Activated CD8-positive, alpha-beta memory T cell treated with anti-CD3 and anti-CD28 coated beads for 36 hours (primary cell): ENCODE results near the gene CYTIP. TPM values are rescaled to one million over a fixed set of nuclear protein-coding genes. Genes with fewer than 3 reads are reported as not detected.
"Not testable (repeated sequence)": the region's sequence is repeated elsewhere in the genome, so short reads cannot be mapped to it uniquely, and the experiment has no call there.

ENCODE experiments used
- CTCF ChIA-PET: fragments of 350-600 bp; sonication (Branson Sonifier 250); formaldehyde crosslinking; loops from one replicate; lab custom pipeline; 2021; ENCODE audit warnings: antibody characterized with exemption; lab: Charles Lee
- POLR2A ChIA-PET: fragments of 350-600 bp; sonication (Branson Sonifier 250); formaldehyde crosslinking; loops from one replicate; lab custom pipeline; 2021; ENCODE audit warnings: antibody characterized with exemption; lab: Charles Lee
- total RNA-seq, 2 experiments: library from RNA; stranded (reverse); gene quantifications; one replicate each; pipeline ENCODE4 v1.2.3, GENCODE V29; 2021

The CYTIP gene
- total RNA-seq, 2 experiments from 2014 or later: 245 to 247 TPM

- POLR2A ChIA-PET: interaction anchor here (0.6 to 4.7 kb wide), 10 partner anchors 12 to 107 kb away, joined by 3 to 42 read pairs (median 3); no protein-coding TSS in a partner anchor
- CTCF ChIA-PET: interaction anchor here (1.0 to 1.6 kb wide), 9 partner anchors 9 to 116 kb away, joined by 3 to 7 read pairs (median 3); partner anchors contain the start of gene CYTIP
Observed at GRCh38 chr2:157418239-157418641, 25.6 kb downstream of the CYTIP start.

DNA sequence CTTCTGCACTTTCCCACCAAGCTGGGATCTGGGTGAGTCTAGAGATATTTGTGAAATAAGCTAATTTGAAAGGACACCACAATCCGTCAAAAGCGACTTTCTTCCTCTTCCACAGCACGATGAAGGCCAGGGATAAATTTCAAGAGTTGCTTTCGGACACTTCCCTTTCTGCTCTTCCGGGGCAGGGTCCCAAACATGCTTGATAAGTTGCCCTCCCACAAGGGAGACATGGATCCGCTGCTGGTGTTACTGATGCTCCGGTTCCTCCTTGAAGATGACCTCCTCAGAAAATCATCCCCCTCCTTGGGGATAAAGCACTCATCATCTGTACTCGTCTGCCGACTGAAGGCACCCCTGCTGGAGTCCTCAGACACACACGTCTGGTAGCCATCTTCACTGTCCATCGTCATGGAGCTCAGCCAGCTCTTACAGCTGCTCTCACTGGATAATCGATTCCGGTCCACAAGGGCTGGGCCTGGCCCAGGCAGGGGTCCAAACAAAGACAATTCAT, 28.2 kb downstream of the CYTIP start:
- POLR2A ChIA-PET: interaction anchor here (0.8 to 2.0 kb wide), 3 partner anchors 10 to 28 kb away, joined by 3 to 8 read pairs (median 4); partner anchors contain the start of gene CYTIP
- CTCF ChIA-PET: interaction anchor here (0.5 to 0.9 kb wide), 3 partner anchors 19 to 84 kb away, joined by 3 to 5 read pairs (median 4); no protein-coding TSS in a partner anchor

DNA sequence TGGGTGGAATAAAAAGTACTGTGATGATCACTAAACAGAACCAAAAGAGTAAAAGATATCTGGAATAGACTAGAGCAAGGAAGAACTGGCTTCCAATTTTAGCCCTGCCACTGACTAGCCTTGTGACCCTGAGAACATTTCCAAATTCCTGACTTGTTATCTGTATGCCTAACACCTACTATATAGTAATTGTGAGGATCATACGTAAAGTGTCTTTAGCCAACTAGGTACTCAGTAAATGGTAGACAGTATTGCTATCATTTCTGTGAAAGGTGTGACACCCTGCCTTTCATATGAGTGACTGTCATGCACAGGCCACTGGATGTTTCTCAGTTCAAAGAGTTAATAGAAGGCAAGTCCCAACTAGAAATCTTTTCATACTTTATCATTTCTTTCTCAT, 29.8 kb downstream of the CYTIP start:
- ChIA-PET POLR2A (interaction anchor here (1.1 to 1.5 kb wide), 5 partner anchors 10 to 55 kb away, joined by 3 to 6 read pairs (median 4); partner anchors contain the start of gene CYTIP), CTCF (interaction anchor here (1.1 to 2.1 kb wide), 2 partner anchors 26 to 81 kb away, joined by 3 to 7 read pairs; no protein-coding TSS in a partner anchor)

DNA sequence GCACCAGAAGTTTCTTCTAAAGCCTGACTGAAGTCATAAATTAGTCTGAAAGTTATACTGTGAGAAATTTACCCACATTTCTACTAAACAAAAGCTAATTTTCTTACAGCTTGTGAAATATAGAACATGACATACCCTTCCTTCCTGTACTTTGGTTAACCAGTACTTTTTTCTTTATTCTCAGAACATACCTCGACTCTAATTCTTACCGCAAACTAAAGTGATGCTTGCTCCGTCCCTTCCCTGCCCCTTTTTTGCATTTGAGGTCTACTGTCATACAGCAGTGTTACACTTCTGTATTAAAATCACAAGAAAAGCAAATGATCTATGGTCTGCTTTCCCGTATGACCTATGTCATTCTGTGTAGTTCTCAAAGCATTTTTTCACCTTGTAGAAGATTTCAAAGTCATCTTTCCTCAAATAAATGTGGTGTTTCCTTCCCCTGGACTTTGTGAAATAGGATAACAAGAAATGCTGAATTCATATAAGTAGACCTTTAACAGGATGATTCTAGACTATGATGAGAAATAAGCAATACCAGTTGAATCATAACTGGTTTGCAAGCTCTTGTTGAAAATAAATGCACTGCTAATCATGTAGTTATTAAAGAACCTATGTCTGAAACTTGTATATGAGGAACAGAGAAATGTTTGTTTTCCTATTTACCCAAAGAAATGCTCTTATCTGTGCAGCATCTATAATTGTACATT, 30.4 kb downstream of the CYTIP start:
- CTCF ChIA-PET: interaction anchor here (0.6 to 2.1 kb wide), 3 partner anchors 24 to 81 kb away, joined by 3 to 7 read pairs (median 3); no protein-coding TSS in a partner anchor
- POLR2A ChIA-PET: interaction anchor here (1.1 to 1.5 kb wide), 7 partner anchors 9 to 64 kb away, joined by 3 to 7 read pairs (median 4); partner anchors contain the start of gene CYTIP

GRCh38 chr2:157411624-157412336, 32.1 kb downstream of the CYTIP start:
- ChIA-PET CTCF (interaction anchor here (0.7 to 2.1 kb wide), 2 partner anchors 79 to 84 kb away, joined by 3 to 7 read pairs; no protein-coding TSS in a partner anchor), POLR2A (interaction anchor here (1.4 kb wide), 1 partner anchor 84 kb away, joined by 6 read pairs; no protein-coding TSS in a partner anchor)

GRCh38 chr2:157405398-157405797, 38.5 kb downstream of the CYTIP start:
- CTCF ChIA-PET: interaction anchor here (1.4 kb wide), 1 partner anchor 69 kb away, joined by 4 read pairs; no protein-coding TSS in a partner anchor
- POLR2A ChIA-PET: not testable (repeated sequence)

GRCh38 chr2:157404363-157404762, 39.5 kb downstream of the CYTIP start:
- ChIA-PET POLR2A (interaction anchor here (0.5 to 1.5 kb wide), 4 partner anchors 9 to 102 kb away, joined by 3 to 6 read pairs (median 6); no protein-coding TSS in a partner anchor), CTCF (interaction anchor here (1.5 kb wide), 3 partner anchors 69 to 77 kb away, joined by 3 to 6 read pairs (median 5); no protein-coding TSS in a partner anchor)

DNA sequence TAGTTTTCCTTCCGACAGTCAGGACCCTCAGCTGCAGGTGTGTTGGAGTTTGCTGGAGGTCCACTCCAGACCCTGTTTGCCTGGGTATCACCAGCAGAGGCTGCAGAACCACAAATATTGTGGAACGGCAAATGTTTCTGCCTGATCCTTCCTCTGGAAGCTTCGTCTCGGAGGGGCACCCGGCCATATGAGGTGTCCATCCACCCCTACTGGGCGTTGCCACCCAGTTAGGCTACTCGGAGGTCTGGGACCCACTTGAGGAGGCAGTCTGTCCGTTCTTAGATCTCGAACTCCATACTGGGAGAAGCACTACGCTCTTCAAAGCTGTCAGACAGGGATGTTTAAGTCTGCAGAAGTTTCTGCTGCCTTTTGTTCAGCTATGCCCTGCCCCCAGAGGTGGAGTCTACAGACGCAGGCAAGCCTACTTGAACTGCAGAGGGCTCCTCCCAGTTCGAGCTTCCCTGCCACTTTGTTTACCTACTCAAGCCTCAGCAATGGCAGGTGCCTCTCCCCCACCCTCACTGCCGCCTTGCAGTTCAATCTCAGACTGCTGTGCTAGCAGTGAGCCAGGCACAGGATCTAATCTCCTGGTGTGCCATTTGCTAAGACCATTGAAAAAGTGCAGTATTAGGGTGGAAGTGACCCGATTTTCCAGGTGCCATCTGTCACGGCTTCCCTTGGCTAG, 40.9 kb downstream of the CYTIP start:
- POLR2A ChIA-PET: interaction anchor here (0.9 kb wide), 1 partner anchor 44 kb away, joined by 3 read pairs; no protein-coding TSS in a partner anchor
- CTCF ChIA-PET: interaction anchor here (0.9 kb wide), 1 partner anchor 67 kb away, joined by 3 read pairs; no protein-coding TSS in a partner anchor

DNA sequence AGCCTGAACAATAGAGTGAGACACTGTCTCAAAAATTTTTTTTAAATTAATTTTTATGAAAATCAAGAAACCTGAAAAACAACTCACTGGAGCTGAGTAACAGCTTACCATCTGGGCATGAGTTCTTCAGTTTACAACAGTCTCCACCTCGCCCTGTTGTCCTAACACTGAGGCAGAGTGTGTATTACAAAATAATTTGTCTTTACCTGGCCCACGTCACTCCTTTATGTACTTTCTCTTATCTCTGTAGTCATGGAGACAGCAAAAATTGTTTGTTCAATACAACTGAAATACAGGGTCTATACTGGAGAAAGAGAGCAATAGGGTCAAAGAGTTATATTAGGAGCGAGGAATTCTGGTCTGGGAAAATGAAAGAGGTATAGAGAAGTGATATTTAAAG, 48.1 kb downstream of the CYTIP start:
- POLR2A ChIA-PET: no interaction called here
- CTCF ChIA-PET: interaction anchor here (0.6 kb wide), 1 partner anchor 64 kb away, joined by 3 read pairs; no protein-coding TSS in a partner anchor

GRCh38 chr2:157394928-157395327, 49.0 kb downstream of the CYTIP start:
- ChIA-PET POLR2A (interaction anchor here (0.6 kb wide), 1 partner anchor 12 kb away, joined by 5 read pairs; no protein-coding TSS in a partner anchor), CTCF (no interaction called here)

DNA sequence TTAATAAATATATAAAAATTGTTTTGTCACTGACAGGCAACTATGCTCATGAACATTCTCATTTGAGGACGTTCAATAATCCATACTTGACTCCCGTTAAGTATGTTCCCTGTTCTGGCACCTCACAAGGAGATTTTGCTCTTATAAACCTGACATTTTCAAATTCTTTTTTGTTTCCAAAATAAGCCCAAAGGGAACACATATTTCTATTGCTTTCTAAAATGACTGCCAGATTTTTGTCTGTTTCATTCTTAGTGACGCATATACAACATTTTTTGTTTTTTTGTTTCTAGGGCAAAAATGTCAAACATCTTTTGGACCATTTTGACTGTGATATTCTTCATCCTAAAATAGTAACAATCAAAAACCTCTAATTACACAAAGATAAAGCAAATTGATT, 50.5 kb downstream of the CYTIP start:
- ChIA-PET CTCF (no interaction called here), POLR2A (no interaction called here)

- CTCF ChIA-PET: no interaction called here
- POLR2A ChIA-PET: no interaction called here
Observed at GRCh38 chr2:157388827-157389226, 55.1 kb downstream of the CYTIP start.

DNA sequence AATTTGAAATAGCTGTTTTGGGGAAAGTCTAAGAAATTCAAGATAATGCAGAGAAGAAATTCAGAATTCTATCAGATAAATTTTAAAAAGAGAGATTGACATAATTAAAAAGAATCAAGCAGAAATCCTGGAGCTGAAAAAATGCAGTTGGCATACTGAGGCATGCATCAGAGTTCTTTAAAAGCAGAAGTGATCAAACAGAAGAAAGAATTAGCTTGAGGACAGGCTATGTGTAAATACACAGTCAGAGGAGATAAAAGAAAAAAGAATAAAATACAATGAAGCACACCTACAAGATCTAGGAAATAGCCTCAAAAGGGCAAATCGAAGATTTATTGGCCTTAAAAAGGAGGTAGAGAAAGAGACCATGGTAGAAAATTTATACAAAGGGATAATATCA, 57.1 kb downstream of the CYTIP start:
- ChIA-PET POLR2A (no interaction called here), CTCF (no interaction called here)

DNA sequence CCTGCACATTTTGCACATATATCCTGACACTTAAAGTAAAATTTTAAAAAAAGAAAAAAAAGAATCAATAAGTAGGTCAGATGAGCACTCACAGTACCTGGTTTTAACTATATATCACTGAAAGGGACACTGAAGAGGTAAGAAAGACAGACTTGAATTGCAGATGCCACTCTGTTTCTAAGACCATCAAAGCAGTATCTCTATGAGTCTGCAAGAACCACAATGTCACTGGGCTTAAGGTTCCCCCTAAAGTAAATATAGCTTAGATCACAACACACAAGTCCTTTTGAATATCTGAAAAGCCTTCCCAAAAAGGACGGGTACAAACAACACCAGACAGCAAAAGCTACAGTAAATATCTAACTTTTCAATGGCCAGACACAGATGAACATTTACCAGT, 57.6 kb downstream of the CYTIP start:
- ChIA-PET CTCF (no interaction called here), POLR2A (no interaction called here)

- CTCF ChIA-PET: no interaction called here
- POLR2A ChIA-PET: no interaction called here
Observed at GRCh38 chr2:157377861-157378260, 66.0 kb downstream of the CYTIP start.

- CTCF ChIA-PET: no interaction called here
- POLR2A ChIA-PET: no interaction called here
Observed at GRCh38 chr2:157376041-157376440, 67.8 kb downstream of the CYTIP start.

- CTCF ChIA-PET: no interaction called here
- POLR2A ChIA-PET: no interaction called here
Observed at GRCh38 chr2:157375384-157375783, 68.5 kb downstream of the CYTIP start.

GRCh38 chr2:157368508-157368907, 75.4 kb downstream of the CYTIP start:
- POLR2A ChIA-PET, CTCF ChIA-PET: not testable (repeated sequence)
